Activated CD8-positive, alpha-beta memory T cell treated with anti-CD3 and anti-CD28 coated beads, Interleukin-2, amount 50 U/mL, for 4 hours (primary cell): ENCODE data around the gene ATP2B2.

Experiments
- DNase-seq: peaks from one replicate; pipeline ENCODE4 v3.0.0-alpha.2; 2020

ATP2B2 gene

GRCh38 chr3:10378742-10379141, 126.6 kb downstream of the ATP2B2 start:
- DNase-seq: no peak

- DNase-seq: no peak
Observed at GRCh38 chr3:10378246-10378645, 127.1 kb downstream of the ATP2B2 start.

GRCh38 chr3:10377148-10377725, 128.1 kb downstream of the ATP2B2 start:
- no peak for DNase-seq

GRCh38 chr3:10376353-10376752, 129.0 kb downstream of the ATP2B2 start:
- no peak for DNase-seq

- no peak for DNase-seq
Observed at GRCh38 chr3:10375296-10376053, 129.9 kb downstream of the ATP2B2 start.

GRCh38 chr3:10374311-10374710, 131.1 kb downstream of the ATP2B2 start:
- DNase-seq: no peak

GRCh38 chr3:10373686-10374261, 131.6 kb downstream of the ATP2B2 start:
- DNase-seq: no peak

- no peak for DNase-seq
Observed at GRCh38 chr3:10371789-10372188, 133.6 kb downstream of the ATP2B2 start.

GRCh38 chr3:10371167-10371566, 134.2 kb downstream of the ATP2B2 start:
- no peak for DNase-seq

GRCh38 chr3:10370429-10370828, 135.0 kb downstream of the ATP2B2 start:
- no peak for DNase-seq

GRCh38 chr3:10368512-10368911, 136.9 kb downstream of the ATP2B2 start:
- no peak for DNase-seq

- DNase-seq: no peak
Observed at GRCh38 chr3:10367506-10367905, 137.9 kb downstream of the ATP2B2 start.

- DNase-seq: no peak
Observed at GRCh38 chr3:10366651-10367101, 138.7 kb downstream of the ATP2B2 start.

- DNase-seq: no peak
Observed at GRCh38 chr3:10365791-10366190, 139.6 kb downstream of the ATP2B2 start.

GRCh38 chr3:10365316-10365715, 140.1 kb downstream of the ATP2B2 start:
- no peak for DNase-seq

- no peak for DNase-seq
Observed at GRCh38 chr3:10364806-10365205, 140.6 kb downstream of the ATP2B2 start.

GRCh38 chr3:10363935-10364334, 141.5 kb downstream of the ATP2B2 start:
- no peak for DNase-seq

- no peak for DNase-seq
Observed at GRCh38 chr3:10361375-10361774, 144.0 kb downstream of the ATP2B2 start.

- DNase-seq: no peak
Observed at GRCh38 chr3:10360478-10360877, 144.9 kb downstream of the ATP2B2 start.

GRCh38 chr3:10359761-10360161, 145.6 kb downstream of the ATP2B2 start:
- no peak for DNase-seq

- DNase-seq: no peak
Observed at GRCh38 chr3:10358309-10358980, 146.9 kb downstream of the ATP2B2 start.

- no peak for DNase-seq
Observed at GRCh38 chr3:10357592-10358308, 147.6 kb downstream of the ATP2B2 start.

- DNase-seq: no peak
Observed at GRCh38 chr3:10357095-10357494, 148.3 kb downstream of the ATP2B2 start.
